Astrocyte of the hippocampus (primary cell): ENCODE measurements around the gene NOS1.
"Not testable (repeated sequence)": the region's sequence is repeated elsewhere in the genome, so short reads cannot be mapped to it uniquely, and the experiment has no call there.

Experiments used
- DNase-seq: peaks from one replicate; pipeline ENCODE4 v3.0.0; 2011; ENCODE audit warnings: low read depth, low spot score

NOS1 gene

DNA sequence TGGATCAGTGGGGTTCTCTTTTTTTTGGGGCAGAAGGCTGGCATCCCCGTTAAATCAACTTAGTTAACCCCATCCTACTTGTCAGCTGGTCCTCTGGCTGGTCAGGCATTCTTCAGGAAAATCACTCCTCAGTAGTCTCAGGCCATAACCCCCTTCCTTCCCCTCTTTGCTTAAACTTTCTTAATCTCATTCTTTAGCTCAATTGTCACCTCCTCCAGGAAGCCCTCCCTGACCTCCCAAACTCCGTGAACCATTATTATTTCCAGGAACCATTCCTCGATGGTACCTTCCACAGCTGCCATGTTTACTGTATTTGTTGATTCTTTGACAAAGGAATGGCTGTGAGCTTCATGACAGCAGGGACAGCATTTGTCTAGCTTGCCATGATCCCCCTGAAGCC is 98.7 kb downstream of the NOS1 start:
- DNase-seq, result no peak

DNA sequence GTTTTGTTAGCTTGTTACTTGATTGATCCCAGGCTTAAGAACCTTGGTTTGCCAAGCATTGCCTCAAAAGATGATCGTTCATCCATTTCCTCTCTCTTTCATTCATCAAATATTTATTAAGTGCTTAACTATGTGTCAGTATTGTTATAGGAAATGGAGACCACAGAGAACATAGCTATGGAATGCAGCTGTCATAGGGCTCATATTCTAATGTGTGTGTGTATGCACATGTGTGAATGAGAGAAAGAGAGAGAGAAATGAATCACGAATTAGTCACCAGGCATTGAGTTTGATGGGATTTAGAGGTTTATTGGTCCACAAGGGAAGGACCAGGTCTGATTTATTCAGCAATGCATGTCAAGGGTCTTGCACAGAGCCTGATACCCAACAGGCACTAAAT is 100.2 kb downstream of the NOS1 start:
- DNase-seq, result peak; percentile 4

DNA sequence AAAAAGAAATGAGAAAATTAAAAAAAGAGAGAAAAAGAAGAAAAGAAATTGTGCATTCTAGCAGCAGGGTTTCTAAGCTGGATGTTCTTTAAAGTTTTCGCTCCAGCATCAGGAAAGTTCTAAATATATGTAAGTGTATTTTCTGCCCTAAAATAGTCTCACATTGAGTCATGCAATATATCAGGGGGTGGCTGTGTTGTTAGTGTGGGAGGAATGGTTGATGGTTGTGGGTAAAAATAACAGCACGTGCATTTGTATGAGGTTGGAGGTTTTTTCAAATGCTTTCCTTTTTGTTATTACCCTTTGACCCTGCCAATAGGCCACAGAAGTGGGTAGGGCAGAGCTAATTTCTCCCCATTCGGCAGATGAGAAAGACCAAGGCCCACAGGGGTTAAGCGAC is 106.0 kb downstream of the NOS1 start:
- no peak for DNase-seq

DNA sequence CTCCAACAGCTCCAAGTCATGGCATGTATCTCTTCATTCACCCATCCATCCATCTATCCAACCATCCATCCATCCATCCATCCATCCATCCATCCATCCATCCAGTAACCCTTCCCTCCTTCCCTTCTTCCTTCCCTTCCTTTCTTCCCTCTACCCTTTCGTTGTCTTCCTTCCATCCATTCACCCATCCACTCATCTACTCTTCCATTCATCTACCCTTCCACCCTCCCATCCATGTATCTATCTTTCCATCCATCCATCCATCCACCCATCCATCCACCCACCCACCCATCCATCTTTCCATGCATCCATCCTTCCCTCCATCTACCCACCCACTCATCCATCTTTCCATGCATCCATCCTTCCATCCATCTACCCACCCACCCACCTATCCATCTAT is 117.9 kb downstream of the NOS1 start:
- DNase-seq, result no peak

DNA sequence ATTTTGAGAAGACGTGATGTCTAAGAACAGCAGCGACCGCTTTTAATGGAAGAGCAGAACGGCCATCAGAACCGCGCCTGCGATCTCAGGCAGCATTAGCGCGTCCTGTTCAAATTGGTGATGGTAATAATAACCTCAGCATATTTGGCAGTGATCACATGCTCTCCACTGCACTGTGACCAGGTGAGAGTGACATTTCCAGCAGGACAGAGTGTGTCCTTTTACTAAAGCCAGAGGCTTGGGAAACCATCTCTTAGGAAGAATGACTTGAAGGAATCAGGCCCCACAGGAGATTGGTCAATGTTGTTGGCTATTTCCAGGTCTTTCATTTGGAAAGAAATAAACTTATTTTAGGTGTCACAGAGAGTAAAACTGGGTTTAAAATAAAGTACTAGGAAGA is 119.7 kb downstream of the NOS1 start:
- no peak for DNase-seq

DNA sequence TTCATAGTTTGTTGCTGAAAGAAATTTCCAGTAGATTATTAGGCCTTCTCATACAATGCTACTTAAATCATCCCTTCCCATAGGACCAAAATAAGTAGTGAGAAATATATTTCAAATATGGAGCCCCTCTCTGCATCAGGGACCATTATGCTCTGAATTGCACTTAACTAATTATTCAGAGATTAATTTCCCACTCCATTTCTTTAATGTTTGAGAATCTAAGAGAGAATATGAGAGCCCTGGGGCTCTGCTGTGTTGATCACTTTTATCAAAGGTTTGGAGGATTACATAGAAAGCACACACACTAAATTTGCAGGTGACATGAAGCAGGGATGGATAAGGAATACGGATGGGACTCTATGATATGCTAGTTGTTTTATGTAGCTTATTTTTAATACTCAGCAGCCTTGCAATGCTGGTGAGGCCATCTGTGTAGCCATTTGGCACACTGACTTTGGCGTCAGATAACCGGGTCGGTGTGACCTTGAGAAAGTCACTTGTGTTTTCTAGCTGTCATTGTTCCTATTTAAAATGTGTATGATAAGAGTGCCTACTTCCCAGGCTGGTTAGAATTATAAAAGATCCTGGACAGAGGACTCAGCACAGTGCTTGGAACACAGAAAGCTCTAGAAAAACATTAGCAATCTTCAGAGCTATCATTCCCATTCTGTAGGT is 121.2 kb downstream of the NOS1 start:
- no peak for DNase-seq

DNA sequence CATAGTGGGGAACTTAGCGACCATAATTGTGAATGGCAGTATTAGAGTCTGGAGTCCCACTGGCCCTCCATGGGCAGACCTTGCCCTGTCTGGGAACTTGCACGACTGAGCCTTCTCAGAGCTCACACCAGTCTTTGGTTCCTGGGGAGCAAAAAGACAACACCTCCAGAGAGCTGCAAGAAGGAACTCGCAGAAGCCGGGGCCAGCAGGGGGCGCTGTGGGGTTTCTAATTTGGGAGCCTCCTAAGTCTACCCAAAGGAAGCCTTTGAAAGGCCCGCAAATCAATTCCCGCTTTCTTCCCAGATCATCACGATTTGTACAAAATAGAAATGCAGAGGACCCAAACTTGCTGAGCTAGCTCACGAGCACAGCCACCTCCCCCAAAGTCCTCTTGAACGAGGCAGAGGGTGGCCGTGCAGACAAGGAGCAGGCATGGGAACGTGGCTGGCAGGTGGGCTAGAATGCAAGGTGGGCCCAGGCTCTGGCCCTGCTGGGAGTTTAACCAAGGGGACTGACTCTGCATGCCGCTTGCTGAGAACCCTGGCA is 124.9 kb downstream of the NOS1 start:
- DNase-seq, result peak; percentile 73

DNA sequence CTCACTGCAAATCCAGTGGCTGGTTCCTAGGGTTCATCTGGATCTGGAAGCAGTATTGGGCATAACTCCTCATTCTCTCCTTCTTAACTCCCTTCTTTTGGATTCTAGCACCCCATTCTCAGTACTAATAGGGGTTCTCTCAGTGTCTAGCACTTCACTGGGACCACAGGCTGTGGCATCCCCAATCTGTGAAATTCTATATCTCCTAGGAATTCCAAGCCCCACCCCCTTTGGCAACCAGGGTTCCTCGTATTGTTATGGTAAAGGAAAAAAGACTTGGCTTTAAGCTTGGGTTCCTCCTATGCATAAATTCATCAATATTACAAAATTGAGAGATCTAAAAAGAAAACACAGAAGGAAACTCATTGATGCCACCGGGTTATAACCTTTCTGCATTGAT is 126.2 kb downstream of the NOS1 start:
- DNase-seq, result no peak

DNA sequence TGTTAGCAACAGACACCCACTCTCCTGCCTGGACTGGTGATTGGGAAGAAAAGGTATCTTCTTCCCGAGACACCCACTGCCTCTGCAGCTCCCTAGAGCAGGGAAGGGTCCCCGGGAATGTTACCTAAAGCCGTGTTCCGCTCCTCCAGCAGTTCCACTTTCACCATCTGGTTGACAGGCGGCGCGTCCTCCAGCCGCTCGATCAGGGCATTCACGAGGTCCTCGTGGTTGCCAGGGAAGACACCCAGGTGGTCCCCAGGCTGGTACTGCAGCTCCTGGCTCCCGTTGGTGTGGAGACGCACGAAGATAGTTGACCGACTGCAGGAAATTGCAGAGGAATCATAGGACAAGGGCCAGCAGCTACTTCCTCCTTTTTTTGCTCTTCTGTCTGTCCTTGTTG is 127.0 kb downstream of the NOS1 start:
- no peak for DNase-seq

DNA sequence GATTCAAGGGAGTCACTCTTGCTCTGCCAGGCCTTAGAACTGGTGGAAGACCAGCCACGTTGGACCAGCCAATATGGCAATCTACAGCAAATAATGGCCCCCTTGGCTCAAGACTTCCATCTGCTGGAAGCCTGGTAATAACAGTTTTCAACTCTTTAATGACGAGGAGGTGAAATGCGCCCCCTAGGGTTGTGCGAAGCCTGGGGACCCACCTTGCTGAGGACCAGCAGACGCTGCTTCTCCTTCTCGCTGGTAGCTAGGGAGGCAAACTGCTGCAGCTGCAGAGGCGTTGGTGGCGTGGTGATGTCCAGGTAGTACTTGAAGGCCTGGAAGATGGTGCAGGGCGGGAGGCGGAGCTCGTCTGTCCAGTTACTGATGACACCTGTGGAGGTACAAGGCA is 129.7 kb downstream of the NOS1 start:
- no peak for DNase-seq

DNA sequence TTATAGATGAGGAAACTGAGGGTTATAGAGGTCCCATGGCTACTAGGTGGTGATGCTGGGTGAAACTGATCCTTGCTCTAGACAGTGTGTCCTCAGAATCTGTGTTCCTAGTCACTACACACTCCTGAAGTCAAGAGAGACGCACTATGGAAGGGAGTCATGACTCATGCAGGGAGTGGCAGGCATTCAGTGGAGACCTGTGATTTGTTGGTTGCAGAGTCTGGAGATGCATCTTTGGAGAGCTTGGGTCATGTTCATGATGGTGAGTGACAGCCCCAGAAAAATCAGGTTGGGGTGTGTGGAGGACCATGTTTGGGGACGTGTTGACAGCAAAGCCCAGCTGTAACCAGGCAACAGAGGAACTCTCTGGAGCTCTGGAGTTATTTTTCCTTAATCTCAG is 133.2 kb downstream of the NOS1 start:
- DNase-seq, result no peak

DNA sequence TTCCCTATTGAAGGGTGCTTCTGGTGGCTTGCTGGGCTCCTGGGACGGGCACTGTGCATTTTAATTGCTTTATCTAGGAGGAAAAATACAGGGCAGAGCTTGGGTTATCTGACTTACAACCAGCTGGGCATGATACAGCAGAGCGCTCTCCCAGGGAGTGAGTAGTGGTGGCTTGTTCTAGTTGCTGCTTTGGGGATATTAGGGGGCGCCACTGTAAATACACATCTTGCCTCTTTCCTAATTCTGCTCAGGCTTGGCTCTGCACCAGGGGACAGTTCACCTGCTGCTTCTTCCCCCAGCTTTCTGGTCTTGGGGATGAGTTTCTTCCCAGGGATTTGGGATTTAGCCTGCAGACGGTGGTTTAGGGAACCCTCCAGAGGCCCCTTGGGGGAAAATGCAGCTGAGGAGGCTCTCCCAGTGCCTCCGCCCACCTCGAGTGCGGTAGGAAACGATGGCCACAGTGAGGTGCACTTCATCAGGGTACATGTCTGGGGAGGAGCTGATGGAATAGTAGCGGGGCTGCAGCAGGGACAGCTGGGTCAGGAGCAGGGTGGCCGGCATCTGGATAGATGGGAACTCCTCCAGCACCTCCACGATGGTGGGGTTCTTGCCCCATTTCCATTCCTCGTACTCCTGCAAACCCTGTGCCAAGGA is 134.3 kb downstream of the NOS1 start:
- DNase-seq, result no peak

DNA sequence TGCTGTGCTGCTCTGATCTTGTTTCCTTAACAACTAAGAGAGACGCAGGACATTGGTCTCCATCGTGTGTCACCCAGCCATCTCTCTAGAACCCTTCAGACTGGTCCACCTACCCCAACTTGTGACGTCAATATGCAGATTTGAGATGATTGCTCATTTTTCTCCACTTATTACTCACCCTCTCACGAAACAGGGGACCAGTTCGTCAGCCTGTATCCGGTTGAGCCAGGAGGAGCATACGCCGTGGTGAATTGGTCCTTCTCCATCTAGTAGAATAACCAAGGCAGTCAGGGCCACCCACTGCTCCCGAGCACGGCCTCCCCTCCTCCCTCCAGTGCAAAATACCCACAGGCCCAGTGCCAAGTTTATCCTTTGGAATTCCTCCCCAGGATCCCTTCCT is 134.9 kb downstream of the NOS1 start:
- DNase-seq, result no peak

DNA sequence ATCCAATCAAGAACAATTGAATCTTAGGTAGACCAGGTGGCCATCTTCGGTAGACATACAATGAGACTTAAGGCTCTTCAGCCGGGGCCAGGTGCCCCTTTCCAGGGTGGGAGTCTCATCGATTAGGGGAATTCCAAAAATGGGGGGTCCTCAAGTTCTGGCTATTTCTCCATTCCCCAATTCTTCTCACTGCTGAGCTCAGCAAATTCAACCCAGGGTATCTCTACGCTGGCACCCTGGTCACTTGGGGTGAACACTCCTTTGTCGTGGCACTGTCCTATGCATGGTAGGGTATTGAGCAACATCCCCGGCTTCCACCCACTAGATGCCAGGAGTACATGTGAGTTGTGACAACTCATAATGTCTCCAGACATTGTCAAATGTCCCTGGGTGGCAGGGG is 136.2 kb downstream of the NOS1 start:
- no peak for DNase-seq

DNA sequence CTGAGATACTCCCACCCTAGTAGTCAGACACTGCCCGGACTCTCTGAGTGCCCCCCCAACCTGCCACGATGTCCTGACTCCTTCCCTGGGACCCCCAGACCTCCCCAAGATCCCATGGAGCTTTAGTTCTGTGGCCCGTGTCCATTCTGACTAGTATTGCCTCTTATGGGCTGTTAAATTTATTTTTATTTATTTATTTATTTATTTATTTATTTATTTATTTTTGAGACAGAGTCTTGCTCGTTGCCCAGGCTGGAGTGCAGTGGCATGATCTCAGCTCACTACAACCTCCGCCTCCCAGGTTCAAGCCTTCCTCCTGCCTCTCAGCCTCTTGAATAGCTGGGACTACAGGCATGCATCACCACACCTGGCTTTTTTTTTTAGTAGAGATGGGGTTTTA is 140.5 kb downstream of the NOS1 start:
- DNase-seq, result not testable (repeated sequence)

DNA sequence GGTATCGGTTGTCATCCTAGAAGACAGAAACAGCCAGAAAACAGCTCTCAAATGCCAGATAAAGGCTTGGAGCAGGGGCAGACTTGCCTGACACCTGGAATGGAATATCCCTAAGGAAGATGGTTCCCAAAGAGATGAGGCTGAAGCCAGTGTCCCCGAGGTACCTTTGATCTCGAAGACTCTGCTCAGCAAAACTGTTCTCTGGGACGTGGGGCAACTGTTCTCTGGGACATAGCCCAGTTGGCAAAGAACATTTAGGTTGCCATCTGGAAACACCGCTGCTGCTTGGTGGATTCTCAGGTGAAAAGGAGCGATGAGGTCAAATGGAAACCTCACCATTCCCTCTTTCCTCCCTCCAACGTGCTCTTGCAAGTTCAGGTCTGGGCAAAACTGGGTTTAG is 143.3 kb downstream of the NOS1 start:
- no peak for DNase-seq

DNA sequence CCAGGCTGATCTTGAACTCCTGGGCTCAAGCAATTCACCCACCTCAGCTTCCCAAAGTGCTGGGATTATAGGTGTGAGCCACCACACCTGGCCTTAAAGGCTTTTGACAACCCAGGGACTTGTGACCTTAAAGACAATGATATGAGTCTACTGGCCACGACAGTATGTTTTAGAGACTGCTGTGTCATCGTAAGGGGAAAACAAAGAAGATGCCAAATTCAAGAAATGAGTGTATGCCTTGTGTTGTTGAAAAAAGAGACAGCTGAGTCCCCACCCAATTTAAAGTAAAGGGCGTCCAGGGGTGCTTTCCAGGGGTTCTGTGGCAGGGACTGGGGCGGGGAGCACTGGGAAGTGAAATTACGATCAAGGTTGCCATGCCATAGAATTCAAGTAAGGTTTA is 144.7 kb downstream of the NOS1 start:
- DNase-seq, result no peak

DNA sequence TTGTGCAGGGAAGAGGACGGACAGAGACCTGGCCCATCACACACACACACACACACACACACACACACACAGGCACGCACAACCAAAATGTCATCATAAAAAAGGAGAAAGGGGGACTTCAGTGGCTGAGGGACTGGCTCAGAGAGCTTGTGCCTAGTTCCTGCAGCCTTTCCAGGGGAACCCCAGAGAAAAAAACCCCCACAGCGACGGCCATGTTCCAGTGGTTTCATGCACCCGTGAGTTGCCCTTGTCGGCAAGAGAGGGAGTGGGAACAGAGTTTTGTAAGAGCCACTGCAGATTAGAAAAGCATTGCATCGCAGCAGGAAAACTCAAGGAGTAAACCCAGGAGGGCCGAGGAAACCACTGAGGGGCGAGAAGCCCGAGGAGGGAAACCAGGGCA is 146.6 kb downstream of the NOS1 start:
- DNase-seq, result no peak

DNA sequence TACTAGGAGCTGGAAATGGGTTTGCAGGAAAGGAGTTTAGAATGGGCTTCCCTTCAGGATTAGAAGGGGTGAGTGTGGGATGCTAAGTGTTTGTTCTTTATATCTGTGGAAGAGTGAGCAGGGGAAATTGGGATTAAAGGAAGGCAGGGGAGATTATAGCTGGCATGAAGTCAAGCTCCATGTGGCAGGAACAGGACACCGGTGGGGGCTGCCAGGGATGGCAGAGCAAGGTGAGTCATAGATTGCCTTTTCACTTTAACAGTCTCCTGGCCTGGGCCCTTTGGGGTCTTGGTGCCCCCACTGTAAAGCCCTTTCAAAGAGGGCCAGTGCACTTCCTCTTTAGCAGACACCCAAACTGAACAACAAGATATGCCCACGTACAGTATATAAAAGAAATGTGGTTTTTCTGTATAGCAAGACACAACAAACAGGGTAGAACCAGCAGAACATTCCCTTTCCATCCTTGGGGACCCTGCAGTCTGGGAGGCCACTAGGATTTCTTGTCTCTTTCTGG is 148.1 kb downstream of the NOS1 start:
- DNase-seq, result no peak

DNA sequence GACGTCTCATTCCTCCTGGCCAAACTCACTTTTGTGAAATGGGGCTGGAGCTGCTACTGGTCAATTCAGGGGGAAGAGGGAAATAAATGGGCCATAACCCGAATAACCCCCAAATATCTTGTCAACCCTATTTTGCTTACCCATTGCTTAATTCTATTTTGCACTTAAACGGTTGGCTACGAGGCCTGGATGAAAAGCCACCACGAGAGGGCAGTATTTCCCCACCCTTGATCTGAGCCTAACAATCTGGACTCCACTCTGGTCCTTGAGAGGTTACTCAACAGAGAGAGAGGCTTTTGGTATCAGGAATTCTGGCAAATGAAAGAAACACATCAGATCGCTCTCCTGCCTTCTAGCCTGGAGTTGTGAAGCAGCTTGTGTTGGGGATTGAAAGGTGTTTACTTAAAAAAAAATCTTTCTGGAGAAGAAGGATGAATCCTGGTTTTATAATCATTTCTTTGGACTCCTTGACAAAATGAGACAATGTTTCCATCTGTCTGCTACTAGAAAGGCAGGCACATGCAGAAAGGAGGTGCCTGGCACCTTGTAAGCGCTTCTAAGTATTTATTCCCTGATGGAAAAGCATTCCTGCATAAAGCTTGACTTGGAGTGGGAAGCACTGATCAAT is 148.7 kb downstream of the NOS1 start:
- peak; percentile 88 for DNase-seq

DNA sequence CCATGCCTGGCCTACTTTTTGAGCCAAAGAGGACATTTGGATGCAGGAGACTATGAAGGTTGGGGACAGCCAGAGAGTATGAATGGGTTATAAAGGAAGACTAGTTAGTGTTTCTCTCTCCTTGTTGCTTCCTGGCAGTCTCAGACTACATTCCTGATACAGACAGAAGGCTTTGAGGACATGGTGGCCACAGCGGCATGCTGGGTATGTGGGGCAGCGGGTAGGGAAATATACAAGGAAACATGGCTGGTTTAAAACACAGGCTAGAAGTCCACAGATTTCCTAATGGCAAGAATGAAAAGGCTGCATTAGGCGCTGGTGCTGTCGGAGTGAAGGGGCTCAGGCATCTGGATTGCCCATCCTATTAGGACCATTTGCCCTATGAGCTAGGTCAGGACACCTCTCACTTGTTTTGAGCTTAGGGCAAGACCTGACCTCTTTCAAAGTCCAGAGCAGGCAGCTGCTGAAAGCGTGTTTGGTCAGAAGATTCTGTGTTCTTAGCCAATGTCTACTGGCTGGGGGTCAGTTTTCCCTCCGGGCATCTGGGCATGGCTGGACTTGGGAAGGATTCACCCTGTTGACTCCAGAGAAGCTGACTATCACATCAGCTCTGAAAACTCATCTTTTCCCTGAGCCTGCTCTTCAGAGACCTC is 151.0 kb downstream of the NOS1 start:
- no peak for DNase-seq

DNA sequence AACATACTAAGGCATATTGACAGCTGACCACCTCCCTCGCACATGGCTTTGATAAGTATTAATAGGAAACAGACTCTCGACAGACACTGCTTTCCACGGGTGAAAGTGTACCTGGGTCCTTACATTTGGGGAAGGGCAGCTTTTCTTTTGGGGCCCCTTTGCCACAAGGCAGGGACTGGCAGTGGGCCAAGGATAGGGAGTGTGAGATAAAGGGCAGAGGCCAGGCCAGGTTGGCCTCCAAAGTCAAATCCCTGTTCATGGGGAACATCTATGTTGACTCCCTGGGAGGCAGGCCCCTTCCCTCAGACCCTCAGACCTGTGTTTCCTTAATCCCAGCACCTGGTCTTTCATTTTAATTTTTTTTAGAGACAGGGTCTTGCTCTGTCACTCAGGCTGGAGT is 151.8 kb downstream of the NOS1 start:
- DNase-seq, result no peak
